ENCODE measurements around the gene OPN1SW. TPM values are rescaled to one million over a fixed set of nuclear protein-coding genes. Genes with fewer than 3 reads are reported as not detected.
A peak's percentile ranks its signal among the peaks of the same experiment; 100 is the strongest.

The OPN1SW gene
- total RNA-seq, 1 donor from 2014 or later, result not detected

GRCh38 chr7:128757203-128757602, 18.4 kb downstream of the OPN1SW start:
- Mint-ChIP-seq H3K27me3 (ENCODE audit: unreplicated experiment) (no peaks in the 10 kb centered on the region), H3K36me3 (ENCODE audit: low read depth, unreplicated experiment) (peaks cover 14% of the 10 kb centered on the region), H3K4me1 (ENCODE audit: unreplicated experiment) (no peaks in the 10 kb centered on the region), H3K4me3 (ENCODE audit: unreplicated experiment) (no peak overlapping the region), H3K27ac (ENCODE audit: unreplicated experiment) (peak overlapping the region; percentile 74), H3K9me3 (ENCODE audit: unreplicated experiment) (no peaks in the 10 kb centered on the region)
- DNase-seq (ENCODE audit: low spot score), result no peak
- TF ChIP-seq CTCF (IDR thresholded peaks at IDR 0.05; ENCODE audit: unreplicated experiment), result no peak

GRCh38 chr7:128755819-128756476, 19.6 kb downstream of the OPN1SW start:
- TF ChIP-seq CTCF (IDR thresholded peaks at IDR 0.05; ENCODE audit: unreplicated experiment), result no peak
- no peak for DNase-seq (ENCODE audit: low spot score)
- Mint-ChIP-seq H3K36me3 (ENCODE audit: low read depth, unreplicated experiment) (peaks cover 14% of the 10 kb centered on the region), H3K27me3 (ENCODE audit: unreplicated experiment) (no peaks in the 10 kb centered on the region), H3K9me3 (ENCODE audit: unreplicated experiment) (no peaks in the 10 kb centered on the region), H3K4me1 (ENCODE audit: unreplicated experiment) (no peaks in the 10 kb centered on the region), H3K27ac (ENCODE audit: unreplicated experiment) (peak overlapping the region; percentile 3), H3K4me3 (ENCODE audit: unreplicated experiment) (no peak overlapping the region)

- Mint-ChIP-seq H3K27me3 (ENCODE audit: unreplicated experiment) (no peaks in the 10 kb centered on the region), H3K4me3 (ENCODE audit: unreplicated experiment) (no peak overlapping the region), H3K9me3 (ENCODE audit: unreplicated experiment) (no peaks in the 10 kb centered on the region), H3K36me3 (ENCODE audit: low read depth, unreplicated experiment) (peaks cover 14% of the 10 kb centered on the region), H3K4me1 (ENCODE audit: unreplicated experiment) (no peaks in the 10 kb centered on the region), H3K27ac (ENCODE audit: unreplicated experiment) (no peak overlapping the region)
- TF ChIP-seq CTCF (IDR thresholded peaks at IDR 0.05; ENCODE audit: unreplicated experiment), result no peak
- DNase-seq (ENCODE audit: low spot score), result no peak
Measured at GRCh38 chr7:128755075-128755818, 20.3 kb downstream of the OPN1SW start.

- Mint-ChIP-seq H3K27me3 (ENCODE audit: unreplicated experiment) (no peaks in the 10 kb centered on the region), H3K4me3 (ENCODE audit: unreplicated experiment) (no peak overlapping the region), H3K4me1 (ENCODE audit: unreplicated experiment) (no peaks in the 10 kb centered on the region), H3K9me3 (ENCODE audit: unreplicated experiment) (no peaks in the 10 kb centered on the region), H3K27ac (ENCODE audit: unreplicated experiment) (no peak overlapping the region), H3K36me3 (ENCODE audit: low read depth, unreplicated experiment) (peaks cover 15% of the 10 kb centered on the region)
- no peak for DNase-seq (ENCODE audit: low spot score)
- TF ChIP-seq CTCF (IDR thresholded peaks at IDR 0.05; ENCODE audit: unreplicated experiment), result no peak
Measured at GRCh38 chr7:128752251-128752650, 23.3 kb downstream of the OPN1SW start.

Measured in endothelial cell (in vitro differentiated cells).